BE2C (cell line): ENCODE data around the gene CHKA.

Experiments used
- DNase-seq: peaks from one replicate; pipeline ENCODE4 v3.0.0-alpha.2; 2020
- H3K27me3 ChIP-seq: fragments of 250-450 bp; sonication (Bioruptor Pico); 2 replicates; pipeline ENCODE4 v1.5.1; 2020; ENCODE audit warnings: mild to moderate bottlenecking
- H3K36me3 ChIP-seq: fragments of 250-450 bp; sonication (Bioruptor Pico); 2 replicates; pipeline ENCODE4 v1.5.1; 2020; ENCODE audit warnings: mild to moderate bottlenecking
- H3K4me1 ChIP-seq: fragments of 250-450 bp; sonication (Bioruptor Pico); 2 replicates; pipeline ENCODE4 v1.5.1; 2020
- H3K4me3 ChIP-seq: 2 replicates; pipeline ENCODE4 v1.5.1; 2011; ENCODE audit warnings: low read depth, low read length
- H3K9me3 ChIP-seq: fragments of 250-450 bp; sonication (Bioruptor Pico); 2 replicates; pipeline ENCODE4 v1.5.1; 2020
- CTCF ChIP-seq: IDR thresholded peaks from 2 replicates; pipeline ENCODE4 v1.5.1; 2012; ENCODE audit warnings: mild to moderate bottlenecking, low read depth, low read length

CHKA gene

GRCh38 chr11:68014947-68015447 is 106.2 kb downstream of the CHKA start:
- Histone ChIP-seq H3K27me3 (no peaks in the 10 kb centered on the region), H3K9me3 (no peaks in the 10 kb centered on the region), H3K36me3 (no peaks in the 10 kb centered on the region), H3K4me3 (no peak overlapping the region), H3K4me1 (peaks cover 14% of the 10 kb centered on the region)
- no peak for TF ChIP-seq CTCF
- no peak for DNase-seq

- Histone ChIP-seq H3K27me3 (no peaks in the 10 kb centered on the region), H3K4me1 (peaks cover 20% of the 10 kb centered on the region), H3K4me3 (no peak overlapping the region), H3K9me3 (no peaks in the 10 kb centered on the region), H3K36me3 (no peaks in the 10 kb centered on the region)
- no peak for TF ChIP-seq CTCF
- DNase-seq: no peak
These were observed 106.8 kb downstream of the CHKA start for GRCh38 chr11:68014157-68014946.

GRCh38 chr11:68013611-68014156 is 107.5 kb downstream of the CHKA start:
- H3K27me3 ChIP-seq: no peaks in the 10 kb centered on the region
- H3K4me3 ChIP-seq: no peak overlapping the region
- H3K36me3 ChIP-seq: no peaks in the 10 kb centered on the region
- no peak for TF ChIP-seq CTCF
- peaks cover 27% of the 10 kb centered on the region for H3K4me1 ChIP-seq
- no peak for DNase-seq
- H3K9me3 ChIP-seq: no peaks in the 10 kb centered on the region

GRCh38 chr11:68012843-68013610 is 108.2 kb downstream of the CHKA start:
- H3K4me1 ChIP-seq: peaks cover 29% of the 10 kb centered on the region
- no peaks in the 10 kb centered on the region for H3K36me3 ChIP-seq
- H3K9me3 ChIP-seq: no peaks in the 10 kb centered on the region
- DNase-seq: no peak
- TF ChIP-seq CTCF: no peak
- H3K27me3 ChIP-seq: no peaks in the 10 kb centered on the region
- no peak overlapping the region for H3K4me3 ChIP-seq

GRCh38 chr11:68012044-68012842 is 108.9 kb downstream of the CHKA start:
- H3K4me1 ChIP-seq: peaks cover 29% of the 10 kb centered on the region
- no peaks in the 10 kb centered on the region for H3K27me3 ChIP-seq
- TF ChIP-seq CTCF: no peak
- peak; percentile 6 for DNase-seq
- H3K4me3 ChIP-seq: no peak overlapping the region
- no peaks in the 10 kb centered on the region for H3K9me3 ChIP-seq
- no peaks in the 10 kb centered on the region for H3K36me3 ChIP-seq
